ENCODE measurements around the gene IFITM10.

DNA sequence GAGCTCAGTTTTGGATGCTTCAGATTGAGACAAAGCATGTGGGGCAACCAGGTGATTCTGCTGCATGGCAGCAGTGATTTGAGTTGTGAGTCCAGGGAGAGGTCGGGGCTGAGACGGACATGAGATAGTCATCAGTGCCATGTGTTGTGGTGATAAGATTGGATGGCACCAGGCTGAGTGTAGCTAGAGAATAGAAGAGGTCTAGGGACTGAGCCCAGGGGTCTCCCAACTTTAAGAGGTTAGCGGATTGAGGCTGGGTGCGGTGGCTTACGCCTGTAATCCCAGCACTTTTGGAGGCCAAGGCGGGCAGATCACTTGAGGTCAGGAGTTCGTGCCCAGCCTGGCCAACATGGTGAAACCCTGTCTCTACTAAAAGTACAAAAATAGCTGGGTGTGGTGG, 19.7 kb upstream of the IFITM10 start:
- TF ChIP-seq, protein P1, sequence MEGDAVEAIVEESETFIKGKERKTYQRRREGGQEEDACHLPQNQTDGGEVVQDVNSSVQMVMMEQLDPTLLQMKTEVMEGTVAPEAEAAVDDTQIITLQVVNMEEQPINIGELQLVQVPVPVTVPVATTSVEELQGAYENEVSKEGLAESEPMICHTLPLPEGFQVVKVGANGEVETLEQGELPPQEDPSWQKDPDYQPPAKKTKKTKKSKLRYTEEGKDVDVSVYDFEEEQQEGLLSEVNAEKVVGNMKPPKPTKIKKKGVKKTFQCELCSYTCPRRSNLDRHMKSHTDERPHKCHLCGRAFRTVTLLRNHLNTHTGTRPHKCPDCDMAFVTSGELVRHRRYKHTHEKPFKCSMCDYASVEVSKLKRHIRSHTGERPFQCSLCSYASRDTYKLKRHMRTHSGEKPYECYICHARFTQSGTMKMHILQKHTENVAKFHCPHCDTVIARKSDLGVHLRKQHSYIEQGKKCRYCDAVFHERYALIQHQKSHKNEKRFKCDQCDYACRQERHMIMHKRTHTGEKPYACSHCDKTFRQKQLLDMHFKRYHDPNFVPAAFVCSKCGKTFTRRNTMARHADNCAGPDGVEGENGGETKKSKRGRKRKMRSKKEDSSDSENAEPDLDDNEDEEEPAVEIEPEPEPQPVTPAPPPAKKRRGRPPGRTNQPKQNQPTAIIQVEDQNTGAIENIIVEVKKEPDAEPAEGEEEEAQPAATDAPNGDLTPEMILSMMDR (IDR thresholded peaks at IDR 0.05): no peak
- no peak for TF ChIP-seq POLR2A (IDR thresholded peaks at IDR 0.05)
- TF ChIP-seq POLR2AphosphoS5 (IDR thresholded peaks at IDR 0.05): no peak
